Mesendoderm (in vitro differentiated cells): ENCODE results near the gene TFPI.

Source experiments
- DNase-seq: peaks from one replicate; pipeline ENCODE4 v3.0.0; 2013
- H2AK5ac ChIP-seq: 2 replicates; pipeline ENCODE4 v1.6.1; 2013; ENCODE audit warnings: low read length, inconsistent platforms
- H2BK120ac ChIP-seq: 2 replicates; pipeline ENCODE4 v1.6.1; 2013; ENCODE audit warnings: low read depth, mild to moderate bottlenecking, low read length, moderate library complexity, mixed read lengths
- H2BK15ac ChIP-seq: replicated peaks from 2 replicates; pipeline ENCODE4 v1.6.1; 2013; ENCODE audit warnings: low read depth, mild to moderate bottlenecking, moderate library complexity
- H2BK5ac ChIP-seq: 2 replicates; pipeline ENCODE4 v1.6.1; 2013; ENCODE audit warnings: low read length, inconsistent platforms
- H3K18ac ChIP-seq: 2 replicates; pipeline ENCODE4 v1.6.1; 2013; ENCODE audit warnings: mild to moderate bottlenecking, low read length, mixed read lengths
- H3K23ac ChIP-seq: one replicate; pipeline ENCODE4 v1.6.1; 2013; ENCODE audit warnings: low read length
- H3K27ac ChIP-seq: 2 replicates; pipeline ENCODE4 v1.5.1; 2013; ENCODE audit warnings: low read depth, mild to moderate bottlenecking, inconsistent platforms, low read length, moderate library complexity
- H3K27me3 ChIP-seq: 2 replicates; pipeline ENCODE4 v1.6.1; 2013; ENCODE audit warnings: low read length, control low read depth, mild to moderate bottlenecking, inconsistent platforms; ENCODE audit not compliant: insufficient read depth, poor library complexity
- H3K36me3 ChIP-seq: 2 replicates; pipeline ENCODE4 v1.6.1; 2013; ENCODE audit warnings: low read length, inconsistent platforms; ENCODE audit not compliant: control insufficient read depth, insufficient read depth
- H3K4ac ChIP-seq: one replicate; pipeline ENCODE4 v1.6.1; 2013; ENCODE audit warnings: low read depth, mild to moderate bottlenecking, low read length, moderate library complexity
- H3K4me1 ChIP-seq: 2 replicates; pipeline ENCODE4 v1.6.1; 2013; ENCODE audit warnings: low read depth, low read length, inconsistent platforms; ENCODE audit not compliant: control insufficient read depth
- H3K4me2 ChIP-seq: 2 replicates; pipeline ENCODE4 v1.6.1; 2013; ENCODE audit warnings: low read length
- H3K4me3 ChIP-seq: 2 replicates; pipeline ENCODE4 v1.5.1; 2013; ENCODE audit warnings: mild to moderate bottlenecking, low read length
- H3K56ac ChIP-seq: one replicate; pipeline ENCODE4 v1.6.1; 2013; ENCODE audit warnings: low read length
- H3K79me1 ChIP-seq: 2 replicates; pipeline ENCODE4 v1.6.1; 2013; ENCODE audit warnings: low read length, inconsistent platforms
- H3K79me2 ChIP-seq: 2 replicates; pipeline ENCODE4 v1.6.1; 2013; ENCODE audit warnings: mild to moderate bottlenecking, low read length; ENCODE audit not compliant: control insufficient read depth, insufficient read depth
- H3K9ac ChIP-seq: 2 replicates; pipeline ENCODE4 v1.6.1; 2013; ENCODE audit warnings: low read length, inconsistent platforms
- H4K5ac ChIP-seq: one replicate; pipeline ENCODE4 v1.6.1; 2013; ENCODE audit warnings: low read length
- H4K8ac ChIP-seq: one replicate; pipeline ENCODE4 v1.6.1; 2013; ENCODE audit warnings: low read depth, mild to moderate bottlenecking, control low read depth, low read length, moderate library complexity
- WGBS: extraction: QIAGEN DNeasy Blood & Tissue Kit; methylation state at CpG from one replicate; pipeline ENCODE4 v1.1.7; 2013; ENCODE audit warnings: low lambda C conversion rate, missing lambda C conversion rate; ENCODE audit not compliant: insufficient coverage; ENCODE audit errors: extremely low coverage; 5-methylcytosine and 5-hydroxymethylcytosine counted together

Gene TFPI

DNA sequence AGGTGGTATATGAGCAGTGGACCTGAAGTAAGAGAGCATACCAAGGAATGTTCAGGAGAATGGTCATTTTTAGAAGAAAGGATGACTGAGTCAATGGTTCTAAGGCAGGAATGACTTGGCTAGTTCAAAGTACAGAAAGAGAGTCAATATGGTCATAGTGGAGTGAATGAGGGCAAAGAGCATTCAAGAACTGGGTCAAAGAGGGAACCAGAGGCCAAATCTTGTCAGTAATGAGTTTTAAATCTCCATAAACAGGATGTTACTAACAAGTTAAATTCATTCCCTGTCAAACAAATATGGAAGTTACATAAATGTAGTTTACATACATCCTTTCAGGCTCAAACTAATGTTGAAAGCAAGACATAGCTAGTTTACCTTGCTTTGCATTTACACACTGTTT, 122.3 kb downstream of the TFPI start:
- H3K79me1 ChIP-seq = no peaks in the 10 kb centered on the region
- H4K8ac ChIP-seq = no peak overlapping the region
- no peak overlapping the region for H3K18ac ChIP-seq
- no peak overlapping the region for H2BK5ac ChIP-seq
- H3K56ac ChIP-seq = no peak overlapping the region
- no peak overlapping the region for H3K27ac ChIP-seq
- H3K4ac ChIP-seq = no peak overlapping the region
- H3K27me3 ChIP-seq = no peaks in the 10 kb centered on the region
- no peak overlapping the region for H2BK15ac ChIP-seq
- H3K4me2 ChIP-seq = no peak overlapping the region
- no peak overlapping the region for H2AK5ac ChIP-seq
- no peak overlapping the region for H3K4me3 ChIP-seq
- H3K23ac ChIP-seq = no peak overlapping the region
- DNase-seq = no peak
- H3K9ac ChIP-seq = no peak overlapping the region
- no peak overlapping the region for H2BK120ac ChIP-seq
- no peaks in the 10 kb centered on the region for H3K36me3 ChIP-seq
- H3K4me1 ChIP-seq = no peaks in the 10 kb centered on the region
- no peak overlapping the region for H4K5ac ChIP-seq
- H3K79me2 ChIP-seq = no peaks in the 10 kb centered on the region

DNA sequence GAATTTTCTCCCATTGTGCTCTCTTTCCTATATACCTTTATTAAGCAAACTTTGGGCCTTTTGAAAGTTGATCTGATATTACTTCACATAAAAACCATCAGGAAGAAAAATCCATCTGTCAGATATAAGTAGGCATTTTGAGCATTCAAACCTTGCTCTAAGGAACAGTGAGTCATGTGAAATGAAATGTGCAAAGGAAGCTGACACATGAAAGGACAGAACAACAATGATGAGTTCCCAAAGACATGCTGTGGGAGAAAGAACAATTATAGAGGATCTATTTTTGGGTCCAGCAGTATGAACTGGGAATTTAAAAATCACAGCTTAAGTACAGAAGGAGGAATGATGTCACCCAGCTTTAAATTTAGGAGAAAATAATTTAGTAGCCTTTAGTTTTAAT, 124.2 kb downstream of the TFPI start:
- H3K4me1 ChIP-seq = no peaks in the 10 kb centered on the region
- no peak overlapping the region for H2BK5ac ChIP-seq
- H3K4ac ChIP-seq = no peak overlapping the region
- H3K56ac ChIP-seq = no peak overlapping the region
- DNase-seq = no peak
- no peak overlapping the region for H3K23ac ChIP-seq
- H3K27me3 ChIP-seq = no peaks in the 10 kb centered on the region
- H2AK5ac ChIP-seq = no peak overlapping the region
- no peaks in the 10 kb centered on the region for H3K79me1 ChIP-seq
- no peak overlapping the region for H4K5ac ChIP-seq
- no peak overlapping the region for H3K4me2 ChIP-seq
- H3K4me3 ChIP-seq = no peak overlapping the region
- no peak overlapping the region for H2BK15ac ChIP-seq
- no peak overlapping the region for H3K18ac ChIP-seq
- no peak overlapping the region for H3K9ac ChIP-seq
- H2BK120ac ChIP-seq = no peak overlapping the region
- no peak overlapping the region for H3K27ac ChIP-seq
- no peaks in the 10 kb centered on the region for H3K79me2 ChIP-seq
- no peaks in the 10 kb centered on the region for H3K36me3 ChIP-seq
- H4K8ac ChIP-seq = no peak overlapping the region

DNA sequence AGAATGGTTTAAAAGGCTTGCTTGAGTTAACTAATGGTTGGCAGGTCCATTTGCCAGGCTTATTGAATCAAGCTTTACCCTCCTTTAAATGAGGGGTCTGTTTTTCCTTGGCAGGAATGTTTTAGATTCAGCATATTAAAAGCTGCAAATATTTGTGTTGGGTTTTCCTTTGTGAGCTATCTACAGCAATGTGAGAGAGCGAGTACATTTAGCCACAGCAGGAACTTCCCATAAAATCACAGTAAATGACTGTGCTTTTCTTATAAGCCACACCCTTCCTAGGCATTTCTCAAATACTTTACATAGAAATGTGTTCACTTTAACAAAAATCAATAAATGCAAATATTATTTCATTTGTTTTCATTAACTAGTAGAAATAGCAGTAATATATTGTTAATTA, 130.1 kb downstream of the TFPI start:
- whole genome bisulfite sequencing = no CpG with 5 or more reads among the region's 1 CpG
- H3K4ac ChIP-seq = no peak overlapping the region
- no peak overlapping the region for H2BK5ac ChIP-seq
- H4K8ac ChIP-seq = no peak overlapping the region
- no peak overlapping the region for H3K4me3 ChIP-seq
- no peak overlapping the region for H2AK5ac ChIP-seq
- no peak overlapping the region for H2BK15ac ChIP-seq
- H3K27ac ChIP-seq = no peak overlapping the region
- no peak overlapping the region for H3K4me2 ChIP-seq
- H2BK120ac ChIP-seq = no peak overlapping the region
- H3K4me1 ChIP-seq = no peaks in the 10 kb centered on the region
- peak; percentile 14 for DNase-seq
- H3K27me3 ChIP-seq = no peaks in the 10 kb centered on the region
- H3K36me3 ChIP-seq = no peaks in the 10 kb centered on the region
- H3K79me2 ChIP-seq = no peaks in the 10 kb centered on the region
- no peak overlapping the region for H4K5ac ChIP-seq
- no peak overlapping the region for H3K56ac ChIP-seq
- H3K9ac ChIP-seq = no peak overlapping the region
- no peaks in the 10 kb centered on the region for H3K79me1 ChIP-seq
- no peak overlapping the region for H3K23ac ChIP-seq
- no peak overlapping the region for H3K18ac ChIP-seq

DNA sequence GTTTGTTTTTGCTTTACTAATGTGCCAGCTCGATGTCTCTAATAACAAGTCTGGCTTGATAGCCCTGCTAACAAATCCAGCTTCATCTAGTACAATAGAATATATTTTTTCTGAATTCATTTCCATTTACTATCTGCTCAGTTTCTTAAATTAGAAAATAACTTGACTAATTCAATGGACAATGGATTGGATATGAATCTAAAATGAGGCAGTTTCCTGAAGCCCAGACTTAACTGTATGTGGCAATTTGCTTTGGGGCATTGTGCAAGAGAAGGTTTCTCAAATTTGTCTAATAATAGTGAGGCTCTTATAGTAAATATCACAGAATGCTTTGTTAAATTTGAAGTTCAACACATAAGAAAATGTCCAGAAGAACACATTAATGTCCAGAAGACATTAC, 132.0 kb downstream of the TFPI start:
- Histone ChIP-seq H3K4me2 (no peak overlapping the region), H3K79me1 (no peaks in the 10 kb centered on the region), H3K9ac (no peak overlapping the region), H3K4me1 (no peaks in the 10 kb centered on the region), H3K4me3 (no peak overlapping the region), H3K27ac (no peak overlapping the region), H3K56ac (no peak overlapping the region), H3K36me3 (no peaks in the 10 kb centered on the region), H3K4ac (no peak overlapping the region), H2BK15ac (no peak overlapping the region), H2BK5ac (no peak overlapping the region), H4K5ac (no peak overlapping the region), H2BK120ac (no peak overlapping the region), H4K8ac (no peak overlapping the region), H3K18ac (no peak overlapping the region), H3K79me2 (no peaks in the 10 kb centered on the region), H3K27me3 (no peaks in the 10 kb centered on the region), H2AK5ac (no peak overlapping the region), H3K23ac (no peak overlapping the region)
- no peak for DNase-seq
- WGBS = no CpG with 5 or more reads among the region's 1 CpG

DNA sequence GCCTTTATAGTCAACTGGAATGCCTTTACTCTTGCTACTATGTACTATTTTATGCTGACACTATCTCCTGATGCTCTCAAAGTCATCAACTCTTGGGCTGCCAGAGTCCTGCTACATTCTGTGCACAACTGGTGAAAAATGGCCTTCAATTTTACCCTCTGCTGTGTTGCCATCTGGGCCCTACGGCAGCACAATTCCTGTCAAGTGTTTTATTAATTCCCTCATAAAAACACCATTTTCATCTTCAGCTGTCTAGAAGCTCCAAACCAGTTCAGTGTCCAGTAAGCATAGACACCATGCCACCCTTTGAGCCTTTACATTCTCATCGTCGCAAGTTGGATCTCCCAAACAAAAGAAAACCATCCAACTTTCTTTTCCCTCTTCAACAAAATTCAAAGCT, 132.7 kb downstream of the TFPI start:
- no peak overlapping the region for H2AK5ac ChIP-seq
- H3K9ac ChIP-seq = no peak overlapping the region
- H3K27ac ChIP-seq = no peak overlapping the region
- H2BK120ac ChIP-seq = no peak overlapping the region
- H3K4ac ChIP-seq = no peak overlapping the region
- no peaks in the 10 kb centered on the region for H3K27me3 ChIP-seq
- H3K79me2 ChIP-seq = no peaks in the 10 kb centered on the region
- no peak overlapping the region for H2BK15ac ChIP-seq
- no peak overlapping the region for H2BK5ac ChIP-seq
- H3K4me3 ChIP-seq = no peak overlapping the region
- no peaks in the 10 kb centered on the region for H3K4me1 ChIP-seq
- no peak for DNase-seq
- H3K79me1 ChIP-seq = no peaks in the 10 kb centered on the region
- H3K4me2 ChIP-seq = no peak overlapping the region
- no peak overlapping the region for H3K18ac ChIP-seq
- no CpG with 5 or more reads among the region's 3 CpGs for WGBS
- H3K36me3 ChIP-seq = no peaks in the 10 kb centered on the region
- H4K8ac ChIP-seq = no peak overlapping the region
- no peak overlapping the region for H3K23ac ChIP-seq
- H3K56ac ChIP-seq = no peak overlapping the region
- no peak overlapping the region for H4K5ac ChIP-seq

DNA sequence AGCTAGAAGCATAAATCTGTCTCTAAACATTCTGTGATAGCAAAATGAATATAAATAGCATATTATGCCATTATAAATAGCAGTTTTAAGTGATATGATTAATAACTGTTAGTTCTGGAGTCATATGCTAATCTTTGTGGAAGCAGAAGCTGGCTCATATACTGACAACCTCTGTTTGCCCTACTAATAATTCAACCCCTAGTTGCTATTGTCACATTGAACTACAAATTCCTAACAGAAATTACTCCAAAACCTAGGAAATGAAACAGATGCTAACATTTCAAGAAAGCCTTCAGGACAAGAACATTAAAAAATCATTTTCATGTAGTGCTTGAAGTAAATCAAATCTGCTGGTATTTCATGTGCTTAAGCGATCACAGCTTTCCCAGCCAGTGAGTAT, 134.4 kb downstream of the TFPI start:
- Histone ChIP-seq H3K4me1 (no peaks in the 10 kb centered on the region), H4K8ac (no peak overlapping the region), H3K36me3 (no peaks in the 10 kb centered on the region), H3K27ac (no peak overlapping the region), H2AK5ac (no peak overlapping the region), H3K79me1 (no peaks in the 10 kb centered on the region), H3K4ac (no peak overlapping the region), H2BK120ac (no peak overlapping the region), H3K4me2 (no peak overlapping the region), H3K27me3 (no peaks in the 10 kb centered on the region), H3K56ac (no peak overlapping the region), H2BK15ac (no peak overlapping the region), H3K23ac (no peak overlapping the region), H3K18ac (no peak overlapping the region), H2BK5ac (no peak overlapping the region), H4K5ac (no peak overlapping the region), H3K79me2 (no peaks in the 10 kb centered on the region), H3K4me3 (no peak overlapping the region), H3K9ac (no peak overlapping the region)
- WGBS = no CpG with 5 or more reads among the region's 1 CpG
- DNase-seq = no peak
